Ascending aorta (tissue), 2 donors: ENCODE measurements around the gene APBB1IP. TPM values are rescaled to one million over a fixed set of nuclear protein-coding genes. Genes with fewer than 3 reads are reported as not detected.
"Not testable (repeated sequence)": the region's sequence is repeated elsewhere in the genome, so short reads cannot be mapped to it uniquely, and the experiment has no call there.

Source experiments
- DNase-seq, 2 donors: peaks; one replicate each; pipeline ENCODE4 v3.0.0-alpha.2; 2019; ENCODE audit warnings: low spot score in 2 of 2
- H3K27ac ChIP-seq, 2 donors: fragments of 200-600 bp; sonication (generic); one replicate each; pipeline ENCODE4 v1.5.1; 2016 to 2017; ENCODE audit warnings: mild to moderate bottlenecking in 1 of 2
- H3K27me3 ChIP-seq: fragments of 200-600 bp; sonication (generic); one replicate; pipeline ENCODE4 v1.5.1; 2017
- H3K36me3 ChIP-seq, 2 donors: fragments of 200-600 bp; sonication (generic); one replicate each; pipeline ENCODE4 v1.5.1; 2016
- H3K4me1 ChIP-seq, 2 donors: fragments of 200-600 bp; sonication (generic); one replicate each; pipeline ENCODE4 v1.5.1; 2016 to 2017; ENCODE audit warnings: mild to moderate bottlenecking in 1 of 2
- H3K4me3 ChIP-seq, 2 donors: fragments of 200-600 bp; sonication (generic); one replicate each; pipeline ENCODE4 v1.5.1; 2016 to 2017; ENCODE audit warnings: mild to moderate bottlenecking in 1 of 2
- H3K9me3 ChIP-seq, 2 donors: fragments of 200-600 bp; sonication (generic); one replicate each; pipeline ENCODE4 v1.5.1; 2016
- CTCF ChIP-seq, 3 experiments: fragments of 200-600 bp in 2 of 3; fragments of 450-650 bp in 1 of 3; sonication (generic) in 2 of 3; IDR thresholded peaks; one replicate each; pipeline ENCODE4 v1.5.1; 2016 to 2019; ENCODE audit warnings: antibody characterized with exemption in 3 of 3, mild to moderate bottlenecking in 1 of 3, moderate library complexity in 1 of 3
- intact Hi-C: fragments of 100-400 bp; cut with DNase I; formaldehyde crosslinking; loops from one replicate; pipeline ENCODE4 v1.15.1; 2023
- total RNA-seq: library from RNA; depleted of rRNA; stranded (reverse); fragments of >200 nt; gene quantifications from one replicate; pipeline ENCODE4 v1.1.0, GENCODE V29; 2016

Gene APBB1IP
- total RNA-seq = not detected

GRCh38 chr10:26437637-26438461 lies at the start of gene APBB1IP:
TSS of gene APBB1IP (plus strand) at chr10:26438341. CDS start at chr10:26492327, 53,986 bp downstream.
- H3K27me3 ChIP-seq = no peaks in the 10 kb centered on the region
- H3K9me3 ChIP-seq = no peaks in the 10 kb centered on the region
- peak within 1 kb of the TSS; percentile 60 to 62 for H3K27ac ChIP-seq
- H3K4me1 ChIP-seq = no peaks in the 10 kb centered on the region
- TF ChIP-seq CTCF (IDR thresholded peaks at IDR 0.05) = no peak
- DNase-seq = peak; percentile 58 to 86
- H3K4me3 ChIP-seq = peak within 1 kb of the TSS; percentile 22 to 63
- intact Hi-C loops = no loop called here
- H3K36me3 ChIP-seq = no peaks in the 10 kb centered on the region

- H3K36me3 ChIP-seq = no peaks in the 10 kb centered on the region
- no peaks in the 10 kb centered on the region for H3K4me1 ChIP-seq
- H3K9me3 ChIP-seq = no peaks in the 10 kb centered on the region
- no peak for TF ChIP-seq CTCF (IDR thresholded peaks at IDR 0.05)
- intact Hi-C loops = no loop called here
- H3K27me3 ChIP-seq = no peaks in the 10 kb centered on the region
- no peak overlapping the region for H3K4me3 ChIP-seq
- no peak for DNase-seq
- no peak overlapping the region for H3K27ac ChIP-seq
Measured at GRCh38 chr10:26389533-26389932, 48.6 kb upstream of the APBB1IP start.

GRCh38 chr10:26391701-26392695 lies 46.1 kb upstream of the APBB1IP start:
- no peaks in the 10 kb centered on the region for H3K27me3 ChIP-seq
- peak overlapping the region in 1 of 2 donors; percentile 8 for H3K4me3 ChIP-seq
- H3K4me1 ChIP-seq = no peaks in the 10 kb centered on the region
- no peak for DNase-seq
- no peaks in the 10 kb centered on the region for H3K9me3 ChIP-seq
- intact Hi-C loops = no loop called here
- no peak for TF ChIP-seq CTCF (IDR thresholded peaks at IDR 0.05)
- H3K36me3 ChIP-seq = no peaks in the 10 kb centered on the region
- no peak overlapping the region for H3K27ac ChIP-seq

- H3K4me3 ChIP-seq, DNase-seq, H3K36me3 ChIP-seq, H3K9me3 ChIP-seq, H3K4me1 ChIP-seq, H3K27ac ChIP-seq, H3K27me3 ChIP-seq, intact Hi-C loops: not testable (repeated sequence)
Measured at GRCh38 chr10:26398353-26398752, 39.8 kb upstream of the APBB1IP start.

- no peak for TF ChIP-seq CTCF (IDR thresholded peaks at IDR 0.05)
- no peak overlapping the region for H3K27ac ChIP-seq
- no peaks in the 10 kb centered on the region for H3K36me3 ChIP-seq
- no peaks in the 10 kb centered on the region for H3K27me3 ChIP-seq
- no peaks in the 10 kb centered on the region for H3K9me3 ChIP-seq
- H3K4me3 ChIP-seq = no peak overlapping the region
- DNase-seq = no peak
- intact Hi-C loops = no loop called here
- H3K4me1 ChIP-seq = no peaks in the 10 kb centered on the region
Measured at GRCh38 chr10:26407406-26407969, 30.7 kb upstream of the APBB1IP start.
